GM12865 (cell line): ENCODE results near the gene SH3BP5.

ENCODE experiments used
- DNase-seq: peaks from one replicate; pipeline ENCODE4 v3.0.0; 2010; ENCODE audit warnings: low read depth
- H3K4me3 ChIP-seq: 2 replicates; pipeline ENCODE4 v1.5.1; 2011; ENCODE audit warnings: mild to moderate bottlenecking, low read depth, low read length, control low read depth
- TF ChIP-seq, protein P1 (sequence below): IDR thresholded peaks from 2 replicates; pipeline ENCODE4 v1.5.1; 2011; ENCODE audit warnings: low read length, control low read depth, low read depth, inconsistent platforms; ENCODE audit not compliant: insufficient read depth; ENCODE audit errors: missing control alignments

Gene SH3BP5

GRCh38 chr3:15287565-15288330 lies 44.6 kb downstream of the SH3BP5 start:
- H3K4me3 ChIP-seq = no peak overlapping the region
- DNase-seq = no peak
- TF ChIP-seq, protein P1, sequence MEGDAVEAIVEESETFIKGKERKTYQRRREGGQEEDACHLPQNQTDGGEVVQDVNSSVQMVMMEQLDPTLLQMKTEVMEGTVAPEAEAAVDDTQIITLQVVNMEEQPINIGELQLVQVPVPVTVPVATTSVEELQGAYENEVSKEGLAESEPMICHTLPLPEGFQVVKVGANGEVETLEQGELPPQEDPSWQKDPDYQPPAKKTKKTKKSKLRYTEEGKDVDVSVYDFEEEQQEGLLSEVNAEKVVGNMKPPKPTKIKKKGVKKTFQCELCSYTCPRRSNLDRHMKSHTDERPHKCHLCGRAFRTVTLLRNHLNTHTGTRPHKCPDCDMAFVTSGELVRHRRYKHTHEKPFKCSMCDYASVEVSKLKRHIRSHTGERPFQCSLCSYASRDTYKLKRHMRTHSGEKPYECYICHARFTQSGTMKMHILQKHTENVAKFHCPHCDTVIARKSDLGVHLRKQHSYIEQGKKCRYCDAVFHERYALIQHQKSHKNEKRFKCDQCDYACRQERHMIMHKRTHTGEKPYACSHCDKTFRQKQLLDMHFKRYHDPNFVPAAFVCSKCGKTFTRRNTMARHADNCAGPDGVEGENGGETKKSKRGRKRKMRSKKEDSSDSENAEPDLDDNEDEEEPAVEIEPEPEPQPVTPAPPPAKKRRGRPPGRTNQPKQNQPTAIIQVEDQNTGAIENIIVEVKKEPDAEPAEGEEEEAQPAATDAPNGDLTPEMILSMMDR = no peak

GRCh38 chr3:15286022-15286421 lies 46.4 kb downstream of the SH3BP5 start:
- DNase-seq = no peak
- no peak overlapping the region for H3K4me3 ChIP-seq
- TF ChIP-seq, protein P1 = no peak

- H3K4me3 ChIP-seq = no peak overlapping the region
- no peak for DNase-seq
- TF ChIP-seq, protein P1 = no peak
Measured at GRCh38 chr3:15284121-15284889, 48.1 kb downstream of the SH3BP5 start.

DNA sequence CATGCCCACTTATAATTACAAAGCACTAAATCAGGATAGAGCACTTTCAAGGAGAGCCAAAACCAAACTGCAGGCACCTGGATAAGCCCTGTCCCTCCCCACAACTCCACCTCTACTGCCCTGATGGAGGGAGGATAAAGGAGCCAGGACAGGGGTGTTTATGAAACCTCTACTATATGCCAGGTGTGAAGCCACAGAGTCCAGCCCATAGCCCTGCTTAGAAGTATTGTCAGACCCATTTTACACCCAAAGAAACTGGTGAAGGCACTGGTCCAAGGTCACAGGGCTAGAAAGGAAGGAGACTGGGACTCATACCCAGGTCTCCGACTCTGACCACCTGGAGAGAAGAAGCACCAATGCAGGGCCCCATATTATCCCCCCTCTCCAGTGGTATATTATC lies 48.7 kb downstream of the SH3BP5 start:
- TF ChIP-seq, protein P1 = no peak
- no peak for DNase-seq
- H3K4me3 ChIP-seq = no peak overlapping the region

- H3K4me3 ChIP-seq = no peak overlapping the region
- TF ChIP-seq, protein P1 = no peak
- DNase-seq = no peak
Measured at GRCh38 chr3:15281817-15282216, 50.6 kb downstream of the SH3BP5 start.

DNA sequence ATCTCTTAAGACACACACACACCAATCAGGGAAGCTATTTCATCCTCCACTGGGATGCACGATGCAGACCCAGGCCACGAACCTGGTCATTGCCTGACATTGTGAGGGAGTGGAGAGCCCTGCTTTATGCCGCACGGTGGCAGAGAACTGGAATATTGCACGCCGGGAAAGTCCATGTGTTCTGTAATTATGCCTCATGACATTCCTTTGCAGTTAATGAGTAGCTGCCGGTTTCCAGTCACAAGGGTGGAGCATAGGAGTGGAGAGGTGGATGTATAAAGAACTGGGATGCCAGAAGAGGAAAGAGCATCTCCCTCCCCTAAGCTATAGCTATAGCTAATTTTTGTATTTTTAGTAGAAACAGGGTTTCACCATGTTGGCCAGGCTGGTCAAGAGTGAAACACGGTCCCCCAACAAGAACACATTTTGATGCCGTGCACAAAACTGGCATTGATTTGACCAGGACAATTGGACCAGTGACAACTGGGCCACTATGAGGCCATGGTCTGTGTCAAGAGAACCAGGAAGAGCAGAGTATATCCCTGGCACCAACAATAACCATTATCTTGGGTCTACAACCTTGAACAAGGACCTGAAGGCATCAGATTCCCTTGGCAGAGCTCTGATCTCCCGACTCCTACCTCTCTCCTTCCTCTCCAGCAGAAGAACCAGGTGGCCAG lies 51.4 kb downstream of the SH3BP5 start:
- H3K4me3 ChIP-seq = no peak overlapping the region
- DNase-seq = no peak
- TF ChIP-seq, protein P1 = no peak
